SK-N-SH (cell line): ENCODE measurements around the gene MTF2. TPM values are rescaled to one million over a fixed set of nuclear protein-coding genes. Genes with fewer than 3 reads are reported as not detected.
"Not testable (repeated sequence)": the region's sequence is repeated elsewhere in the genome, so short reads cannot be mapped to it uniquely, and the experiment has no call there.

Experiments used
- CTCF ChIA-PET: fragments of 300-600, 350-600 bp; formaldehyde crosslinking; extraction: SDS; loops from one replicate; lab custom pipeline; 2021; lab: Yijun Ruan, JAX
- POLR2A ChIA-PET: fragments of 350-600 bp; sonication (Branson Sonifier 250); formaldehyde crosslinking; extraction: SDS; loops from one replicate; lab custom pipeline; 2020; ENCODE audit warnings: antibody characterized with exemption, inconsistent platforms; lab: Yijun Ruan, JAX
- DNase-seq: peaks from one replicate; pipeline ENCODE4 v3.0.0; 2012
- H2AFZ ChIP-seq: fragments of 200-600 bp; sonication (generic); 2 replicates; pipeline ENCODE4 v1.8.1; 2016; ENCODE audit warnings: antibody characterized with exemption, mild to moderate bottlenecking, low read depth
- H3F3A ChIP-seq: fragments of 200-600 bp; sonication (generic); replicated peaks from 2 replicates; pipeline ENCODE3; 2016; ENCODE audit warnings: antibody characterized with exemption, mild to moderate bottlenecking; ENCODE audit not compliant: insufficient read depth
- H3K27ac ChIP-seq, 2 experiments: fragments of 200-500 bp in 1 of 2; fragments of 200-600 bp in 1 of 2; sonication (Bioruptor generic) in 1 of 2; sonication (generic), shearing (Covaris generic) in 1 of 2; 2 replicates each; pipeline versions ENCODE4 v1.5.1 to v1.6.1; 2014 to 2016; ENCODE audit warnings: low read depth in 2 of 2, inconsistent platforms in 1 of 2, low read length in 1 of 2, mild to moderate bottlenecking in 1 of 2, mixed read lengths in 1 of 2
- H3K27me3 ChIP-seq: fragments of 200-600 bp; sonication (generic), shearing (Covaris generic); 2 replicates; pipeline ENCODE4 v1.6.1; 2016; ENCODE audit warnings: mixed run types; ENCODE audit not compliant: insufficient read depth
- H3K36me3 ChIP-seq, 2 experiments: fragments of 200-500 bp in 1 of 2; fragments of 200-600 bp in 1 of 2; sonication (Bioruptor generic) in 1 of 2; sonication (generic) in 1 of 2; replicated peaks in 1 of 2; 2 replicates each; pipeline versions ENCODE3 to v1.5.1; 2014 to 2016; ENCODE audit warnings: low read length in 1 of 2, mild to moderate bottlenecking in 1 of 2; ENCODE audit not compliant: insufficient read depth in 2 of 2, control insufficient read depth in 1 of 2
- H3K4me1 ChIP-seq, 2 experiments: fragments of 200-500 bp in 1 of 2; fragments of 200-600 bp in 1 of 2; sonication (Bioruptor generic) in 1 of 2; sonication (generic), shearing (Covaris generic) in 1 of 2; 2 replicates each; pipeline versions ENCODE4 v1.5.1 to v1.6.1; 2014 to 2016; ENCODE audit warnings: low read depth in 1 of 2, low read length in 1 of 2, mixed run types in 1 of 2; ENCODE audit not compliant: insufficient read depth in 2 of 2, control insufficient read depth in 1 of 2
- H3K4me2 ChIP-seq: fragments of 200-600 bp; sonication (generic), shearing (Covaris generic); 2 replicates; pipeline ENCODE4 v1.6.1; 2017; ENCODE audit warnings: mixed run types
- H3K4me3 ChIP-seq, 2 experiments: fragments of 200-500 bp in 1 of 2; fragments of 200-600 bp in 1 of 2; sonication (Bioruptor generic) in 1 of 2; sonication (generic), shearing (Covaris generic) in 1 of 2; 2 replicates each; pipeline versions ENCODE4 v1.5.1 to v1.8.1; 2014 to 2016; ENCODE audit warnings: low read depth in 2 of 2, inconsistent platforms in 1 of 2, low read length in 1 of 2, mild to moderate bottlenecking in 1 of 2, mixed read lengths in 1 of 2, moderate library complexity in 1 of 2
- H3K79me2 ChIP-seq: fragments of 200-600 bp; sonication (generic); 2 replicates; pipeline ENCODE4 v1.8.1; 2017; ENCODE audit warnings: mild to moderate bottlenecking; ENCODE audit not compliant: insufficient read depth
- H3K9ac ChIP-seq: fragments of 200-600 bp; sonication (generic); 2 replicates; pipeline ENCODE4 v1.6.1; 2017; ENCODE audit warnings: mixed run types
- H3K9me2 ChIP-seq: fragments of 200-600 bp; sonication (generic); 2 replicates; pipeline ENCODE4 v1.6.1; 2017; ENCODE audit warnings: mixed run types
- H3K9me3 ChIP-seq: fragments of 200-600 bp; sonication (generic); 2 replicates; pipeline ENCODE4 v1.6.1; 2017; ENCODE audit warnings: mixed run types, mild to moderate bottlenecking, moderate library complexity
- H4K20me1 ChIP-seq: fragments of 200-600 bp; sonication (generic); 2 replicates; pipeline ENCODE4 v1.6.1; 2017; ENCODE audit warnings: mild to moderate bottlenecking, mixed run types; ENCODE audit not compliant: insufficient read depth
- FOSL2 ChIP-seq: IDR thresholded peaks from 2 replicates; pipeline ENCODE4 v1.4.0; 2012; ENCODE audit warnings: low read depth, mild to moderate bottlenecking, moderate library complexity, borderline replicate concordance
- GABPA ChIP-seq: IDR thresholded peaks from 2 replicates; pipeline ENCODE4 v1.4.0; 2012; ENCODE audit warnings: low read depth, mild to moderate bottlenecking
- GATA2 ChIP-seq: sonication (generic); formaldehyde crosslinking; IDR thresholded peaks from 2 replicates; pipeline ENCODE4 v1.5.0; 2020; ENCODE audit warnings: mild to moderate bottlenecking, missing genetic modification reagents
- JUND ChIP-seq: IDR thresholded peaks from 2 replicates; pipeline ENCODE4 v1.4.0; 2012
- NFIC ChIP-seq: IDR thresholded peaks from 2 replicates; pipeline ENCODE4 v1.4.0; 2012; ENCODE audit warnings: borderline replicate concordance
- NRF1 ChIP-seq: IDR thresholded peaks from 2 replicates; pipeline ENCODE4 v1.6.1; 2012; ENCODE audit warnings: low read depth, mild to moderate bottlenecking, low read length
- PBX3 ChIP-seq: IDR thresholded peaks from 2 replicates; pipeline ENCODE4; 2012
- POLR2AphosphoS5 ChIP-seq: IDR thresholded peaks from 2 replicates; pipeline ENCODE4 v1.6.1; 2012; ENCODE audit warnings: low read depth, low read length
- RCOR1 ChIP-seq: fragments of 150-350 bp; IDR thresholded peaks from 2 replicates; pipeline ENCODE4 v1.6.1; 2017; ENCODE audit warnings: antibody characterized with exemption, low read length
- RXRA ChIP-seq: IDR thresholded peaks from 2 replicates; pipeline ENCODE4 v1.4.0; 2012; ENCODE audit warnings: low read depth, mild to moderate bottlenecking, borderline replicate concordance
- SIN3A ChIP-seq: IDR thresholded peaks from 2 replicates; pipeline ENCODE4 v1.6.1; 2012; ENCODE audit warnings: low read depth, mild to moderate bottlenecking, low read length, moderate library complexity, borderline replicate concordance
- TAF1 ChIP-seq: IDR thresholded peaks from 2 replicates; pipeline ENCODE4 v1.6.1; 2012; ENCODE audit warnings: low read depth, mild to moderate bottlenecking, low read length, moderate library complexity, borderline replicate concordance
- TEAD4 ChIP-seq: IDR thresholded peaks from 2 replicates; pipeline ENCODE4 v1.4.0; 2012; ENCODE audit warnings: mild to moderate bottlenecking, borderline replicate concordance; ENCODE audit not compliant: insufficient read depth
- ZBTB33 ChIP-seq: IDR thresholded peaks from 2 replicates; pipeline ENCODE4 v1.4.0; 2012; ENCODE audit warnings: low read depth, borderline replicate concordance
- WGBS: methylation state at CpG from one replicate; pipeline ENCODE4 v1.1.6; 2017; ENCODE audit warnings: low lambda C conversion rate; 5-methylcytosine and 5-hydroxymethylcytosine counted together
- polyA plus RNA-seq, 3 experiments: library from polyadenylated mRNA; depleted of rRNA; stranded (reverse); fragments of >200 nt; gene quantifications; 2 replicates each; pipeline ENCODE4 v1.2.3, GENCODE V29; 2012

The MTF2 gene
- polyA plus RNA-seq, 1 of the 3 experiments (the other 2 are of a cell fraction): 11.9 TPM

GRCh38 chr1:93167006-93167405 lies 87.9 kb downstream of the MTF2 start:
- ChIA-PET CTCF (no interaction called here), POLR2A (no interaction called here)
- H3K4me3 ChIP-seq: no peak overlapping the region

DNA sequence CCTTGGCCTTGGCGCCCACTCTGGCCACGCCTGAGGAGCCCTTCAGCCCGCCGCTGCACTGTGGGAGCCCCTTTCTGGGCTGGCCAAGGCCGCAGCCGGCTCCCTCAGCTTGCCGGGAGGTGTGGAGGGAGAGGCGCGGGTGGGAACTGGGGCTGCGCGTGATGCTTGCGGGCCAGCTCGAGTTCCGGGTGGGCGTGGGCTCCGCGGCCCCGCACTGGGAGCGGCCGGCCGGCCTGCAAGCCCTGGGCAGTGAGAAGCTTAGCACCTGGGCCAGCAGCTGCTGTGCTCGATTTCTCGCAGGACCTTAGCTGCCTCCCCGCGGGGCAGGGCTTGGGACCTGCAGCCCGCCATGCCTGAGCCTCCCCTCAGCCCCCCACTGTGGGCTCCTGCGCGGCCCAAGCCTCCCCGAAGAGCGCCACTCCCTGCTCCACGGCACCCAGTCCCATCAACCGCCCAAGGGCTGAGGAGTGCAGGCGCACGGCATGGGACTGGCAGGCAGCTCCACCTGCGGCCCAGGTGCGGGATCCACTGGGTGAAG lies 91.1 kb downstream of the MTF2 start:
- H3K9ac ChIP-seq, POLR2A ChIA-PET, H3K27me3 ChIP-seq, H3K4me2 ChIP-seq, H2AFZ ChIP-seq, H3K9me2 ChIP-seq, DNase-seq, H3F3A ChIP-seq, H3K27ac ChIP-seq, H3K4me3 ChIP-seq: not testable (repeated sequence)
- Histone ChIP-seq H3K9me3 (0 out of 2 replicates have a peak, but pooled peaks cover 11% of the 10 kb centered on the region), H4K20me1 (peaks cover 38% of the 10 kb centered on the region), H3K4me1 (peaks cover 0 to 21% of the 10 kb centered on the region in 2 experiments; a peak in 1 of 4 replicates), H3K79me2 (peaks cover 99% of the 10 kb centered on the region), H3K36me3 (peaks cover 0 to 26% of the 10 kb centered on the region in 2 experiments)
- WGBS: 100% methylated on average over 26 of the region's 36 CpGs
- CTCF ChIA-PET: interaction anchor here (0.6 kb wide), 1 partner anchor 139 kb away, joined by 3 read pairs; no protein-coding TSS in a partner anchor

More at GRCh38 chr1:93167006-93167405, 87.9 kb downstream of the MTF2 start:
- no peaks in the 10 kb centered on the region for H3F3A ChIP-seq
- peaks cover 0 to 6% of the 10 kb centered on the region in 2 experiments; a peak in 1 of 4 replicates for H3K4me1 ChIP-seq
- H3K27me3 ChIP-seq: no peaks in the 10 kb centered on the region
- H3K79me2 ChIP-seq: peaks cover 100% of the 10 kb centered on the region
- no peak overlapping the region for H3K27ac ChIP-seq
- no peak for DNase-seq
- TF ChIP-seq TAF1: no peak
- no peak for TF ChIP-seq POLR2AphosphoS5
- no peak for TF ChIP-seq ZBTB33
- TF ChIP-seq PBX3: no peak
- no peak for TF ChIP-seq JUND
- TF ChIP-seq NFIC: no peak
- no peak for TF ChIP-seq TEAD4
- no peak for TF ChIP-seq SIN3A
- TF ChIP-seq RCOR1: no peak
- no peak for TF ChIP-seq GABPA
- no peak for TF ChIP-seq RXRA
- TF ChIP-seq FOSL2: no peak
- no peak for TF ChIP-seq NRF1
- no peak for TF ChIP-seq GATA2 (CRISPR knock-in tag)
- H3K9me2 ChIP-seq: no peaks in the 10 kb centered on the region
- no peak overlapping the region for H2AFZ ChIP-seq
- no peak overlapping the region for H3K4me2 ChIP-seq
- peaks cover 0 to 25% of the 10 kb centered on the region in 2 experiments for H3K36me3 ChIP-seq
- H4K20me1 ChIP-seq: peaks cover 19% of the 10 kb centered on the region; the same call in 1 of the 2 replicates
- H3K9ac ChIP-seq: no peak overlapping the region
- 0 out of 2 replicates have a peak, but pooled peaks cover 11% of the 10 kb centered on the region for H3K9me3 ChIP-seq
